ENCODE measurements around the gene ARL5A.

GRCh38 chr2:151861174-151861573 lies 33.0 kb upstream of the ARL5A start:
- no peak for TF ChIP-seq MAX (IDR thresholded peaks at IDR 0.05)
- TF ChIP-seq EHMT2 (IDR thresholded peaks at IDR 0.05; ENCODE audit: low read depth): no peak
- TF ChIP-seq CTCF (IDR thresholded peaks at IDR 0.05): no peak
- TF ChIP-seq TP53 (CRISPR knock-in tag; IDR thresholded peaks at IDR 0.05): no peak

All from A549 (cell line).